ENCODE data around the gene INPP4A. TPM values are rescaled to one million over a fixed set of nuclear protein-coding genes. Genes with fewer than 3 reads are reported as not detected.

The INPP4A gene
- total RNA-seq, 1 experiment from 2014 or later = 23.4 TPM

DNA sequence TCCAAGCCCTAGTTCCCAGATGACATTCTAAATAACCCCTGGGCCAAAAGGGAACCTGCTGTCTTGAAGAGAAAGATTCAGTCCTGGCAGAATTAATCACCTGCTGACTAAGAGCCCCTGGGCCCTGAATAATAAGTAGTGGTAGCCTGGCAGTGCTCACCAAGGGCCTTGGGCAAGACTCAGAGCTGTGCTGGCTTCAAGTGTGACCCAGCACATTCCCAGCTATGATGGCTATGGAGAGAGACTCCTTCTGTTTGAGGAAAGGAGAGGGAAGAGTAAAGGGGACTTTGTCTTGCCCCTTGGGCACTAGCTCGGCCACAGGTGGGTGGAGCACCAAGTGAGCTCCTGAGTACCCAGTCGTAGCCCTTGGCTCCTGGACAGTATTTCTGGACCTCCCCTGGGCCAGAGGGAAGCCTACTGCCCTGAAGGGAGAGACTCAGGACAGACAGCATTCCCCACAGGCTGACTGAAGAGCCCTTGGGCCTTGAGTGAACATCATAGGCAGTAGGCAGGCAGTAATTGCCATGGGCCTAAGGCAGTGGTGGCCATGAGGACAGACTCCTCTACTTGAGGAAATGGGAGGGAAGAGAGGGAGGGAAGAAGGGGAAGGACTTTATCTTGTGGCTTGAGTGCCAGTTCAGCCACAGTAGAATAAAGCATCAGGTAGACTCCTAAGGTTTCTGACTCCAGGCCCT, 40.0 kb upstream of the INPP4A start:
- CTCF ChIA-PET = no interaction called here
- no peak for ATAC-seq

DNA sequence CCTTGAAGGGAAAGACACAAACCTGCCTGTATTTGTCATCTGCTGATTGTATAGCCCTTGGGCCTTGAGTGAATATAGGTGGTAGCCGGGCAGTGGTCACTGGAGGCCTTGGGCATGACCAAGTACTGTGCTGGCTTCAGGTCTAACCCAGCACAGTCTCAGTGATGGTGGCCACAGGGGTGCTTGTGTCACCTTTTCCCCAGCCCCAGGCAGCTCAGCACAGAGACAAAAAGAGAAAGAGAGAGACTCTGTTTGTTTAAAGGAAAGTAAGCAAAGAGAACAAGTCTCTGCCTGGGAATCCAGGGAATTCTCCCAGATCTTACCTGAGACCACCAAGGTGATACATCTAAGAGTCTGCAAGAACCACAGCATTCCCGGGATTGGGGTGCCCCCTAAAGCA, 39.4 kb upstream of the INPP4A start:
- no peaks in the 10 kb centered on the region for H3K36me3 ChIP-seq (ENCODE audit: low read depth, low read length)
- no peaks in the 10 kb centered on the region for H3K79me2 ChIP-seq (ENCODE audit: low read length)
- H3K9ac ChIP-seq (ENCODE audit: low read length) = no peak overlapping the region
- ATAC-seq (no peak), DNase-seq (no peak)
- no peaks in the 10 kb centered on the region for H3K9me3 ChIP-seq (ENCODE audit: low read length)
- no peaks in the 10 kb centered on the region for H3K9me2 ChIP-seq (replicated peaks; ENCODE audit: low read length)
- no peak overlapping the region for H2AFZ ChIP-seq (ENCODE audit: low read length)
- H3K4me3 ChIP-seq (ENCODE audit: low read length) = no peak overlapping the region
- TF ChIP-seq EZH2phosphoT487 (IDR thresholded peaks at IDR 0.05; ENCODE audit: borderline replicate concordance, low read length) (no peak), EZH2 (IDR thresholded peaks at IDR 0.05; ENCODE audit: low read length, unreplicated experiment) (no peak)
- TF ChIP-seq, protein P1, sequence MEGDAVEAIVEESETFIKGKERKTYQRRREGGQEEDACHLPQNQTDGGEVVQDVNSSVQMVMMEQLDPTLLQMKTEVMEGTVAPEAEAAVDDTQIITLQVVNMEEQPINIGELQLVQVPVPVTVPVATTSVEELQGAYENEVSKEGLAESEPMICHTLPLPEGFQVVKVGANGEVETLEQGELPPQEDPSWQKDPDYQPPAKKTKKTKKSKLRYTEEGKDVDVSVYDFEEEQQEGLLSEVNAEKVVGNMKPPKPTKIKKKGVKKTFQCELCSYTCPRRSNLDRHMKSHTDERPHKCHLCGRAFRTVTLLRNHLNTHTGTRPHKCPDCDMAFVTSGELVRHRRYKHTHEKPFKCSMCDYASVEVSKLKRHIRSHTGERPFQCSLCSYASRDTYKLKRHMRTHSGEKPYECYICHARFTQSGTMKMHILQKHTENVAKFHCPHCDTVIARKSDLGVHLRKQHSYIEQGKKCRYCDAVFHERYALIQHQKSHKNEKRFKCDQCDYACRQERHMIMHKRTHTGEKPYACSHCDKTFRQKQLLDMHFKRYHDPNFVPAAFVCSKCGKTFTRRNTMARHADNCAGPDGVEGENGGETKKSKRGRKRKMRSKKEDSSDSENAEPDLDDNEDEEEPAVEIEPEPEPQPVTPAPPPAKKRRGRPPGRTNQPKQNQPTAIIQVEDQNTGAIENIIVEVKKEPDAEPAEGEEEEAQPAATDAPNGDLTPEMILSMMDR (conservative IDR thresholded peaks at IDR 0.05; ENCODE audit: low read depth, low read length) = no peak
- no TSS peak for BruUV-seq (replicated peaks)
- H3K4me2 ChIP-seq (ENCODE audit: low read length) = no peak overlapping the region
- H3F3A ChIP-seq (ENCODE audit: low read length, unreplicated experiment) = no peaks in the 10 kb centered on the region
- peaks cover 17% of the 10 kb centered on the region for H3K27me3 ChIP-seq (ENCODE audit: low read length)
- H3K4me1 ChIP-seq (ENCODE audit: insufficient read depth, low read length) = no peaks in the 10 kb centered on the region
- ChIA-PET POLR2A (ENCODE audit: unreplicated experiment) (no interaction called here), CTCF (no interaction called here)
- intact Hi-C loops (cut with micrococcal nuclease) = no loop called here
- no peaks in the 10 kb centered on the region for H4K20me1 ChIP-seq (ENCODE audit: low read length)
- H3K27ac ChIP-seq (ENCODE audit: low read length) = no peak overlapping the region

More for the DNA sequence above, 40.0 kb upstream of the INPP4A start:
- no peak overlapping the region for H3K27ac ChIP-seq (ENCODE audit: low read length)
- no peaks in the 10 kb centered on the region for H3K36me3 ChIP-seq (ENCODE audit: low read depth, low read length)
- POLR2A ChIA-PET (ENCODE audit: unreplicated experiment) = no interaction called here
- no TSS peak for BruUV-seq (replicated peaks)
- no peaks in the 10 kb centered on the region for H3K4me1 ChIP-seq (ENCODE audit: insufficient read depth, low read length)
- no peaks in the 10 kb centered on the region for H3K9me2 ChIP-seq (replicated peaks; ENCODE audit: low read length)
- H3K4me2 ChIP-seq (ENCODE audit: low read length) = no peak overlapping the region
- peak; percentile 53 for DNase-seq
- peaks cover 23% of the 10 kb centered on the region for H3K27me3 ChIP-seq (ENCODE audit: low read length)
- no peaks in the 10 kb centered on the region for H3K79me2 ChIP-seq (ENCODE audit: low read length)
- no peaks in the 10 kb centered on the region for H3K9me3 ChIP-seq (ENCODE audit: low read length)
- no peak overlapping the region for H3K4me3 ChIP-seq (ENCODE audit: low read length)
- H4K20me1 ChIP-seq (ENCODE audit: low read length) = no peaks in the 10 kb centered on the region
- intact Hi-C loops (cut with micrococcal nuclease) = no loop called here
- no peaks in the 10 kb centered on the region for H3F3A ChIP-seq (ENCODE audit: low read length, unreplicated experiment)
- no peak overlapping the region for H3K9ac ChIP-seq (ENCODE audit: low read length)
- H2AFZ ChIP-seq (ENCODE audit: low read length) = no peak overlapping the region
- TF ChIP-seq EZH2phosphoT487 (IDR thresholded peaks at IDR 0.05; ENCODE audit: borderline replicate concordance, low read length) (no peak), EZH2 (IDR thresholded peaks at IDR 0.05; ENCODE audit: low read length, unreplicated experiment) (no peak)
- TF ChIP-seq, protein P1 (conservative IDR thresholded peaks at IDR 0.05; ENCODE audit: low read depth, low read length) = no peak

DNA sequence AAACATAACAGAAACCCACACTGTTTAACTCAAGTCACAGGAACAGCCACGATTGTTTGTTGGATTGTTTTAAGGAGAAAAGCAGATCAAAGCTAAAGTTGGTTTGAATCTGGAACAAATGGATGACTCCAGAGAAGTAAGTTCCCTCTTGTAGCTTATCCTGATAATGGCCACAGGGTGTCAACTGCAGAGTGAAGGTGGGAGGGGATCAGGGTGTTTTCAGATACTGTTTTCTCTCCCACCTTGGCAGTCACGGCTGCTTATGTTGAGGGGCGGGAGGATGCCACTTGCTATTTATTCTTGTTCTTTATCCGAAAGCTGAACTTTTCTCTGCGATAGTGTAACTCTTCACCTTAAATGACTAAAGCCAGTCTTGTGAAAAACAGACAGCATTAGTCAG, 36.5 kb upstream of the INPP4A start:
- Histone ChIP-seq H3K79me2 (ENCODE audit: low read length) (no peaks in the 10 kb centered on the region), H3K4me3 (ENCODE audit: low read length) (no peak overlapping the region), H3K4me1 (ENCODE audit: insufficient read depth, low read length) (no peaks in the 10 kb centered on the region; the same call in 1 of the 2 replicates), H4K20me1 (ENCODE audit: low read length) (no peaks in the 10 kb centered on the region), H3K27ac (ENCODE audit: low read length) (no peak overlapping the region), H3F3A (ENCODE audit: low read length, unreplicated experiment) (no peaks in the 10 kb centered on the region), H3K9me2 (replicated peaks; ENCODE audit: low read length) (no peaks in the 10 kb centered on the region), H3K36me3 (ENCODE audit: low read depth, low read length) (no peaks in the 10 kb centered on the region), H3K9me3 (ENCODE audit: low read length) (no peaks in the 10 kb centered on the region), H3K9ac (ENCODE audit: low read length) (no peak overlapping the region), H3K4me2 (ENCODE audit: low read length) (no peak overlapping the region), H3K27me3 (ENCODE audit: low read length) (no peaks in the 10 kb centered on the region), H2AFZ (ENCODE audit: low read length) (no peak overlapping the region)
- no peak for DNase-seq
- no peak for TF ChIP-seq EZH2 (IDR thresholded peaks at IDR 0.05; ENCODE audit: low read length, unreplicated experiment)
- TF ChIP-seq, protein P1 (conservative IDR thresholded peaks at IDR 0.05; ENCODE audit: low read depth, low read length) = no peak
- TF ChIP-seq EZH2phosphoT487 (IDR thresholded peaks at IDR 0.05; ENCODE audit: borderline replicate concordance, low read length) = no peak
- no TSS peak for BruUV-seq (replicated peaks)
- CTCF ChIA-PET = interaction anchor here (0.6 kb wide), 1 partner anchor 599 kb away, joined by 3 read pairs; no protein-coding TSS in a partner anchor
- POLR2A ChIA-PET (ENCODE audit: unreplicated experiment) = no interaction called here
- no peak for ATAC-seq
- intact Hi-C loops (cut with micrococcal nuclease) = no loop called here

Data from PC-3 (cell line).